ENCODE measurements around the gene SSBP4.

Gene SSBP4

GRCh38 chr19:18440936-18441803 is 22.0 kb downstream of the SSBP4 start:
- Histone ChIP-seq H3K36me3 (replicated peaks) (peaks cover 26% of the 10 kb centered on the region), H3K4me3 (ENCODE audit: low read depth, low read length) (no peak overlapping the region), H3K27ac (no peak overlapping the region), H3K27me3 (replicated peaks) (no peaks in the 10 kb centered on the region)
- in situ Hi-C loops (cut with HindIII; ENCODE audit: low pct_ligation_motif_present, low sequenced_read_pairs): no loop called here
- no peak for TF ChIP-seq CTCF (IDR thresholded peaks at IDR 0.05; ENCODE audit: low read depth, low read length, missing control alignments)
- no peak for DNase-seq

GRCh38 chr19:18441804-18442788 is 22.9 kb downstream of the SSBP4 start:
- Histone ChIP-seq H3K4me3 (ENCODE audit: low read depth, low read length) (no peak overlapping the region), H3K27ac (no peak overlapping the region), H3K27me3 (replicated peaks) (no peaks in the 10 kb centered on the region), H3K36me3 (replicated peaks) (peaks cover 29% of the 10 kb centered on the region)
- in situ Hi-C loops (cut with HindIII; ENCODE audit: low pct_ligation_motif_present, low sequenced_read_pairs): no loop called here
- DNase-seq: no peak
- TF ChIP-seq CTCF (IDR thresholded peaks at IDR 0.05; ENCODE audit: low read depth, low read length, missing control alignments): no peak

- Histone ChIP-seq H3K36me3 (replicated peaks) (peaks cover 29% of the 10 kb centered on the region), H3K4me3 (ENCODE audit: low read depth, low read length) (no peak overlapping the region), H3K27ac (no peak overlapping the region), H3K27me3 (replicated peaks) (no peaks in the 10 kb centered on the region)
- in situ Hi-C loops (cut with HindIII; ENCODE audit: low pct_ligation_motif_present, low sequenced_read_pairs): no loop called here
- TF ChIP-seq CTCF (IDR thresholded peaks at IDR 0.05; ENCODE audit: low read depth, low read length, missing control alignments): no peak
- DNase-seq: no peak
These were observed 23.7 kb downstream of the SSBP4 start for GRCh38 chr19:18442941-18443340.

GRCh38 chr19:18443406-18443805 is 24.2 kb downstream of the SSBP4 start:
- Histone ChIP-seq H3K4me3 (ENCODE audit: low read depth, low read length) (no peak overlapping the region), H3K27ac (no peak overlapping the region), H3K36me3 (replicated peaks) (peaks cover 29% of the 10 kb centered on the region), H3K27me3 (replicated peaks) (no peaks in the 10 kb centered on the region)
- DNase-seq: no peak
- in situ Hi-C loops (cut with HindIII; ENCODE audit: low pct_ligation_motif_present, low sequenced_read_pairs): no loop called here
- TF ChIP-seq CTCF (IDR thresholded peaks at IDR 0.05; ENCODE audit: low read depth, low read length, missing control alignments): no peak

- Histone ChIP-seq H3K36me3 (replicated peaks) (peaks cover 30% of the 10 kb centered on the region), H3K4me3 (ENCODE audit: low read depth, low read length) (no peak overlapping the region), H3K27ac (no peak overlapping the region), H3K27me3 (replicated peaks) (no peaks in the 10 kb centered on the region)
- no peak for DNase-seq
- in situ Hi-C loops (cut with HindIII; ENCODE audit: low pct_ligation_motif_present, low sequenced_read_pairs): no loop called here
- no peak for TF ChIP-seq CTCF (IDR thresholded peaks at IDR 0.05; ENCODE audit: low read depth, low read length, missing control alignments)
These were observed 24.6 kb downstream of the SSBP4 start for GRCh38 chr19:18443831-18444230.
